CD4-positive, alpha-beta T cell (primary cell): ENCODE measurements around the gene OLAH. TPM values are rescaled to one million over a fixed set of nuclear protein-coding genes. Genes with fewer than 3 reads are reported as not detected.

Source experiments
- ATAC-seq: fragments of 200-7000 bp; cut with Tn5 transposase; one replicate; pipeline ENCODE4 v1.10.0; 2022; ENCODE audit warnings: mild to moderate bottlenecking; ENCODE audit not compliant: poor library complexity
- CTCF ChIA-PET: fragments of 350-600 bp; sonication (Branson Sonifier 250); formaldehyde crosslinking; loops from one replicate; lab custom pipeline; 2021; ENCODE audit warnings: antibody characterized with exemption, inconsistent platforms; lab: Charles Lee
- POLR2A ChIA-PET: fragments of 350-600 bp; sonication (Branson Sonifier 250); formaldehyde crosslinking; loops from one replicate; lab custom pipeline; 2021; ENCODE audit warnings: antibody characterized with exemption, inconsistent platforms; lab: Charles Lee
- DNase-seq, 14 experiments: peaks; one replicate each; pipeline ENCODE4 v3.0.0-alpha.2; 2013 to 2020; ENCODE audit warnings: mixed read lengths in 2 of 14
- H3K27ac ChIP-seq, 2 donors: one replicate each; pipeline versions ENCODE4 v1.5.1 to v1.7.0; 2013; ENCODE audit warnings: low read length in 2 of 2, low read depth in 1 of 2, mild to moderate bottlenecking in 1 of 2
- H3K27me3 ChIP-seq, 2 experiments: 1 replicate in 1 of 2; 2 replicates in 1 of 2; pipeline versions ENCODE4 v1.6.1 to v1.7.0; 2013; ENCODE audit warnings: low read length in 2 of 2, control low read depth in 1 of 2, mild to moderate bottlenecking in 1 of 2, moderate library complexity in 1 of 2; ENCODE audit not compliant: insufficient read depth in 2 of 2, control insufficient read depth in 1 of 2
- H3K36me3 ChIP-seq: one replicate; pipeline ENCODE4 v1.6.1; 2013; ENCODE audit warnings: low read length, control low read depth; ENCODE audit not compliant: insufficient read depth
- H3K4me1 ChIP-seq: one replicate; pipeline ENCODE4 v1.6.1; 2013; ENCODE audit warnings: low read length, control low read depth; ENCODE audit not compliant: insufficient read depth
- H3K4me3 ChIP-seq: one replicate; pipeline ENCODE4 v1.5.1; 2013; ENCODE audit warnings: mild to moderate bottlenecking, low read length, moderate library complexity
- H3K9me3 ChIP-seq, 2 experiments: 1 replicate in 1 of 2; 2 replicates in 1 of 2; pipeline versions ENCODE4 v1.6.1 to v1.7.0; 2013; ENCODE audit warnings: low read length in 2 of 2, mild to moderate bottlenecking in 2 of 2, control low read depth in 1 of 2, moderate library complexity in 1 of 2; ENCODE audit not compliant: control insufficient read depth in 1 of 2, insufficient read depth in 1 of 2
- H3K27ac Mint-ChIP-seq: one replicate; pipeline ENCODE4 v1.8.0; 2020; ENCODE audit warnings: mixed read lengths
- H3K27me3 Mint-ChIP-seq: one replicate; pipeline ENCODE4 v1.8.0; 2021; ENCODE audit warnings: mixed read lengths
- H3K36me3 Mint-ChIP-seq: one replicate; pipeline ENCODE4 v1.8.0; 2021; ENCODE audit warnings: low read depth, mixed read lengths
- H3K4me1 Mint-ChIP-seq: one replicate; pipeline ENCODE4 v1.8.0; 2021; ENCODE audit warnings: low read depth, mixed read lengths
- H3K4me3 Mint-ChIP-seq: one replicate; pipeline ENCODE4 v1.8.0; 2020; ENCODE audit warnings: mild to moderate bottlenecking, mixed read lengths
- H3K9me3 Mint-ChIP-seq: one replicate; pipeline ENCODE4 v1.8.0; 2020; ENCODE audit warnings: mixed read lengths
- intact Hi-C, 2 experiments: fragments of 100-400 bp; cut with DNase I in 1 of 2; cut with micrococcal nuclease in 1 of 2; formaldehyde crosslinking; loops; one replicate each; pipeline versions ENCODE4 v1.15.1 to v1.9.0; 2023 to 2025; cut with DNase I, micrococcal nuclease
- total RNA-seq, 174 experiments: library from RNA in 2 of 174; stranded (reverse) in 2 of 174; gene quantifications; one replicate each; pipeline ENCODE4 v1.2.3 and lab custom pipeline; 2021 to 2026
- TF ChIP-seq, protein P1 (sequence below): fragments of 200-600 bp; IDR thresholded peaks from one replicate; pipeline ENCODE4 v1.8.0; 2022; ENCODE audit warnings: antibody characterized with exemption, mild to moderate bottlenecking

OLAH gene
- total RNA-seq, 2 experiments from 2014 or later: 0.22 to 0.34 TPM

DNA sequence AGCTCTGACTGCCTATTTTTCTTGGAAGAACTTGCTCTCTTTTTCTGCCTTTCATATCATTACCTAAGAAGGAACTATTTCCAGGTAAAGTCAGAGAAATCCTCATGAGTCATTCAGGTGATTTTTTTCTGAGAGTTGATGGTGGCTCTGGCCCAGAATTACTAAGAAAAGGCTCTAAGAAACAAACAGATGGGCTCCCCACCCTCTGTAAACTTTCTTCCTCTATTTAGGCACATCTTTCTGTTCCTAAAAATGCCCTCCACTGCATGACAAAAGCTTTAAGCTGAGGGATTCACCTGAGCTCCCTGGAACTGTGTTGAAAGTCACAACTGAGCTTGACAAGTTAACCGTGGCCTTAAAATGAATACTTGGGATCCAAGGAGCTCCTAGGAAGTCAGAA is 1.6 kb downstream of the OLAH start:
- TF ChIP-seq, protein P1, sequence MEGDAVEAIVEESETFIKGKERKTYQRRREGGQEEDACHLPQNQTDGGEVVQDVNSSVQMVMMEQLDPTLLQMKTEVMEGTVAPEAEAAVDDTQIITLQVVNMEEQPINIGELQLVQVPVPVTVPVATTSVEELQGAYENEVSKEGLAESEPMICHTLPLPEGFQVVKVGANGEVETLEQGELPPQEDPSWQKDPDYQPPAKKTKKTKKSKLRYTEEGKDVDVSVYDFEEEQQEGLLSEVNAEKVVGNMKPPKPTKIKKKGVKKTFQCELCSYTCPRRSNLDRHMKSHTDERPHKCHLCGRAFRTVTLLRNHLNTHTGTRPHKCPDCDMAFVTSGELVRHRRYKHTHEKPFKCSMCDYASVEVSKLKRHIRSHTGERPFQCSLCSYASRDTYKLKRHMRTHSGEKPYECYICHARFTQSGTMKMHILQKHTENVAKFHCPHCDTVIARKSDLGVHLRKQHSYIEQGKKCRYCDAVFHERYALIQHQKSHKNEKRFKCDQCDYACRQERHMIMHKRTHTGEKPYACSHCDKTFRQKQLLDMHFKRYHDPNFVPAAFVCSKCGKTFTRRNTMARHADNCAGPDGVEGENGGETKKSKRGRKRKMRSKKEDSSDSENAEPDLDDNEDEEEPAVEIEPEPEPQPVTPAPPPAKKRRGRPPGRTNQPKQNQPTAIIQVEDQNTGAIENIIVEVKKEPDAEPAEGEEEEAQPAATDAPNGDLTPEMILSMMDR: no peak
- DNase-seq: no peak
- intact Hi-C loops: no loop called here
- Histone ChIP-seq H3K27me3 (no peaks in the 10 kb centered on the region), H3K36me3 (no peaks in the 10 kb centered on the region), H3K4me3 (no peak overlapping the region), H3K27ac (no peak overlapping the region), H3K4me1 (no peaks in the 10 kb centered on the region), H3K9me3 (no peaks in the 10 kb centered on the region)
- H3K9me3 Mint-ChIP-seq: no peaks in the 10 kb centered on the region
- ChIA-PET CTCF (no interaction called here), POLR2A (no interaction called here)
- no peaks in the 10 kb centered on the region for H3K36me3 Mint-ChIP-seq
- no peaks in the 10 kb centered on the region for H3K27me3 Mint-ChIP-seq
- no peak overlapping the region for H3K27ac Mint-ChIP-seq
- no peak for ATAC-seq
- no peak overlapping the region for H3K4me3 Mint-ChIP-seq
- peaks cover 5% of the 10 kb centered on the region for H3K4me1 Mint-ChIP-seq

DNA sequence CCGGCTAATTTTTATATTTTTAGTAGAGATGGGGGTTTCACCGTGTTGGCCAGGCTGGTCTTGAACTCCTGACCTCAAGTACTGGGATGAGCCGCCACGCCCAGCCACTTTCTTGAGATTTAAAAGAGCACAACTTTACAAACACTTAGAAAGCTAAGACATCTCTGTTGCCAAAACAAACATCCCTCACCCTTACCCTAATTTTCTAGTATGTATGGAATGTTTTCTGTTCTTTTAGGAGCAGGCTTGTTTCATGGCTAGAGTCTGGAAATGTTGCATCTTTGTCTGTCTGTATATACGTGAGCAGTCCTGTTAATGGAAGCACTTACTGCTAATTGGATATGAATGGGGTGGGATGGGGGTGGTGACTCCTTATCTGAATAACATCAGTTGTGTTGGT is 2.9 kb downstream of the OLAH start:
- no peak overlapping the region for H3K4me3 ChIP-seq
- DNase-seq (no peak), ATAC-seq (no peak)
- H3K9me3 Mint-ChIP-seq: no peaks in the 10 kb centered on the region
- H3K36me3 ChIP-seq: no peaks in the 10 kb centered on the region
- H3K27me3 Mint-ChIP-seq: no peaks in the 10 kb centered on the region
- ChIA-PET CTCF (no interaction called here), POLR2A (no interaction called here)
- H3K27ac ChIP-seq: no peak overlapping the region
- TF ChIP-seq, protein P1: no peak
- H3K27me3 ChIP-seq: no peaks in the 10 kb centered on the region
- no peaks in the 10 kb centered on the region for H3K9me3 ChIP-seq
- intact Hi-C loops: no loop called here
- H3K4me1 ChIP-seq: no peaks in the 10 kb centered on the region
- H3K27ac Mint-ChIP-seq: no peak overlapping the region
- H3K4me3 Mint-ChIP-seq: no peak overlapping the region
- peaks cover 5% of the 10 kb centered on the region for H3K4me1 Mint-ChIP-seq
- no peaks in the 10 kb centered on the region for H3K36me3 Mint-ChIP-seq

DNA sequence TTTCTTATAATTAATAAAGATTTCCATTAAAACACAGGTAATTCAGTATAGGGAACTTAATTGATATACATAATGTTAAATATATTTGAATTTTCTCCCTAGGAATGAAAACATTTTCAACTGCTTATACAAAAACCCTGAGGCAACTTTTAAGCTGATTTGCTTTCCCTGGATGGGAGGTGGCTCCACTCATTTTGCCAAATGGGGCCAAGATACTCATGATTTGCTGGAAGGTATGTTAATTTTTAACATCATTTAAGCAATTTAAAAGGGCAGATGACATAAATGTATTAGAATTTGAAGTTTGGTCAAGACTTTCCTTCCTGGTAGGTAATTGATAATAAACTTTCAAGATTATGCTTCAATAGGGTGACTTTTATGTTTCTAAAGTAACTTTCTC is 5.8 kb downstream of the OLAH start:
- TF ChIP-seq, protein P1: no peak
- no peak overlapping the region for H3K4me3 Mint-ChIP-seq
- no peaks in the 10 kb centered on the region for H3K9me3 ChIP-seq
- H3K36me3 ChIP-seq: no peaks in the 10 kb centered on the region
- H3K27ac ChIP-seq: no peak overlapping the region
- H3K9me3 Mint-ChIP-seq: no peaks in the 10 kb centered on the region
- H3K27me3 Mint-ChIP-seq: no peaks in the 10 kb centered on the region
- H3K4me1 ChIP-seq: no peaks in the 10 kb centered on the region
- no peaks in the 10 kb centered on the region for H3K4me1 Mint-ChIP-seq
- DNase-seq: no peak
- no peak overlapping the region for H3K4me3 ChIP-seq
- intact Hi-C loops: no loop called here
- H3K27ac Mint-ChIP-seq: no peak overlapping the region
- CTCF ChIA-PET: interaction anchor here (0.7 to 0.9 kb wide), 2 partner anchors 24 to 77 kb away, joined by 4 to 5 read pairs; no protein-coding TSS in a partner anchor
- POLR2A ChIA-PET: no interaction called here
- no peaks in the 10 kb centered on the region for H3K27me3 ChIP-seq
- no peak for ATAC-seq
- H3K36me3 Mint-ChIP-seq: no peaks in the 10 kb centered on the region
